Peyer's patch (tissue), 4 donors: ENCODE data around the gene BTD. TPM values are rescaled to one million over a fixed set of nuclear protein-coding genes. Genes with fewer than 3 reads are reported as not detected.
"Not testable (repeated sequence)": the region's sequence is repeated elsewhere in the genome, so short reads cannot be mapped to it uniquely, and the experiment has no call there.

Experiments used
- DNase-seq, 3 donors: peaks; one replicate each; pipeline ENCODE4 v3.0.0-alpha.2; 2017 to 2019
- H3K27ac ChIP-seq, 4 donors: fragments of 200-600 bp; sonication (generic); one replicate each; pipeline ENCODE4 v1.5.1; 2016 to 2019
- H3K27me3 ChIP-seq, 2 donors: fragments of 200-600 bp; sonication (generic); one replicate each; pipeline ENCODE4 v1.5.1; 2019
- H3K36me3 ChIP-seq, 3 donors: fragments of 200-600 bp; sonication (generic); one replicate each; pipeline ENCODE4 v1.5.1; 2016 to 2019
- H3K4me1 ChIP-seq, 4 donors: fragments of 200-600 bp; sonication (generic); one replicate each; pipeline ENCODE4 v1.5.1; 2016 to 2019
- H3K4me3 ChIP-seq, 4 donors: fragments of 200-600 bp; sonication (generic); 1 replicate in 3 of 4; 2 replicates in 1 of 4; pipeline ENCODE4 v1.5.1; 2016 to 2019; ENCODE audit warnings: mild to moderate bottlenecking in 1 of 4
- H3K9me3 ChIP-seq, 4 donors: fragments of 200-600 bp; sonication (generic); one replicate each; pipeline ENCODE4 v1.5.1; 2016 to 2019; ENCODE audit warnings: mild to moderate bottlenecking in 1 of 4
- CTCF ChIP-seq, 6 experiments: fragments of 450-650 bp in 4 of 6; fragments of 200-600 bp in 2 of 6; sonication (generic) in 1 of 6; IDR thresholded peaks; one replicate each; pipeline ENCODE4 v1.5.1; 2017 to 2019; ENCODE audit warnings: antibody characterized with exemption in 6 of 6, mild to moderate bottlenecking in 3 of 6, moderate library complexity in 1 of 6
- POLR2A ChIP-seq, 2 donors: fragments of 450-650 bp; IDR thresholded peaks; one replicate each; pipeline ENCODE4 v1.5.1; 2017; ENCODE audit warnings: antibody characterized with exemption in 2 of 2, mild to moderate bottlenecking in 2 of 2, moderate library complexity in 2 of 2
- total RNA-seq, 4 donors: library from RNA; depleted of rRNA; stranded (reverse); fragments of >200 nt; gene quantifications; one replicate each; pipeline ENCODE4 v1.1.0, GENCODE V29; 2016

BTD gene
- total RNA-seq, 4 donors from 2014 or later = 9.1 to 88.4 (median 59.9) TPM

DNA sequence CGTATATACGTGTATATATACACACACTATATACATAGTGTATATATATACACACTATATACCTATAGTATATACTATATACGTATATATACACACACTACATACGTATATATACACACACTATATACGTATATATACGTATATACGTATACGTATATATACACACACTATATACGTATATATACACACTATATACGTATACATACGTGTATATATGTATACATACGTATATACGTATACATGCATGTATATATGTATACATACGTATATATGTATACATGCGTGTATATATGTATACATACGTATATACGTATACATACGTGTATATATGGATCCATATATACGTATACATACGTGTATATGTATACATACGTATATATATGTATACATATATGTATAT, 9.6 kb upstream of the BTD start:
- Histone ChIP-seq H3K4me3 (no peak overlapping the region), H3K9me3 (no peaks in the 10 kb centered on the region), H3K27ac (no peak overlapping the region), H3K36me3 (peaks cover 0 to 60% (median 0%) of the 10 kb centered on the region in 3 donors), H3K27me3 (no peaks in the 10 kb centered on the region), H3K4me1 (no peaks in the 10 kb centered on the region)
- TF ChIP-seq POLR2A (IDR thresholded peaks at IDR 0.05) = no peak
- TF ChIP-seq CTCF (IDR thresholded peaks at IDR 0.05) = no peak
- DNase-seq = no peak

DNA sequence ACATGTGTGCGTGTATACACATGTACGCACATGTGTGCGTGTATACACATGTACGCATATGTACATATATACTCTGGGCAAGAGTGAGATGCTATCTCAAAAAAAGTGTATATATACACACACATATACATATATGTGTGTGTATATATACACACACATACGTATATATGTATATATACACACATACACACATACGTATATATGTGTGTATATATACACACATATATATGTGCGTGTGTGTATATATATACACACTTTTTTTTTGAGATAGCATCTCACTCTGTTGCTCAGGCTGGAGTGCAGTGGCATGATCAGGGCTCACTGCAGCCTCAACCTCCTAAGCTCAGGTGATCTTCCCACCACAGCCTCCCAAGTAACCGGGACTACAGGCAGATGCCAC, 8.6 kb upstream of the BTD start:
- DNase-seq = no peak
- Histone ChIP-seq H3K9me3 (no peaks in the 10 kb centered on the region), H3K27ac (no peak overlapping the region), H3K36me3 (peaks cover 0 to 66% (median 0%) of the 10 kb centered on the region in 3 donors), H3K4me1 (no peaks in the 10 kb centered on the region), H3K27me3 (no peaks in the 10 kb centered on the region), H3K4me3 (no peak overlapping the region)
- TF ChIP-seq CTCF (IDR thresholded peaks at IDR 0.05) = no peak
- no peak for TF ChIP-seq POLR2A (IDR thresholded peaks at IDR 0.05)

DNA sequence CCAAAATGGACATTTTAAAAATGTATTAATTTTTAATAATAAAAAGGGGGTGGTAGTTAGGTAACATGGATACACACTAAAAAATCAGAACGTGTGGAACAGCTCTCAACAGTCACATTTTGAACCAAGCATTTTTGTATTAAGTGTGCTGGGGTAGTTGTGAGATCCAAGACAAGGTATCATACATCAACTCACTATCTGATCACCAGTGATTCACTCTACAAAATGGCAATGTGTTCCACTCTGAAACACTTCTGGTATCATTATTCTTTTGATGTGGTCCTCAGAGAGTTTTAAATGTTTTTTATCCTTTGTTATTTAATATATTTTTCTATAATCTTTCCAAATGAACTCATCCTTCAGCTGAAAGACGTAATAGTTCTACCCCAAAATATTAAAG, 5.6 kb upstream of the BTD start:
- DNase-seq = no peak
- H3K27ac ChIP-seq = no peak overlapping the region
- no peaks in the 10 kb centered on the region for H3K27me3 ChIP-seq
- H3K4me1 ChIP-seq = peaks cover 0 to 13% (median 4%) of the 10 kb centered on the region in 4 donors
- H3K36me3 ChIP-seq = peaks cover 0 to 59% (median 0%) of the 10 kb centered on the region in 3 donors
- no peak overlapping the region for H3K4me3 ChIP-seq
- TF ChIP-seq POLR2A (IDR thresholded peaks at IDR 0.05) = no peak
- no peak for TF ChIP-seq CTCF (IDR thresholded peaks at IDR 0.05)
- H3K9me3 ChIP-seq = no peaks in the 10 kb centered on the region

- peaks cover 0 to 26% (median 4%) of the 10 kb centered on the region in 4 donors for H3K4me1 ChIP-seq
- H3K9me3 ChIP-seq = no peaks in the 10 kb centered on the region
- H3K4me3 ChIP-seq = peak overlapping the region; percentile 64 to 98 (median 79)
- no peak for DNase-seq
- no peaks in the 10 kb centered on the region for H3K27me3 ChIP-seq
- TF ChIP-seq POLR2A (IDR thresholded peaks at IDR 0.05) = no peak
- no peak for TF ChIP-seq CTCF (IDR thresholded peaks at IDR 0.05)
- H3K27ac ChIP-seq = peak overlapping the region; percentile 79 to 96 (median 88)
- peaks cover 0 to 42% (median 0%) of the 10 kb centered on the region in 3 donors for H3K36me3 ChIP-seq
These were observed 523 bp upstream of the BTD start for GRCh38 chr3:15601046-15601398.

DNA sequence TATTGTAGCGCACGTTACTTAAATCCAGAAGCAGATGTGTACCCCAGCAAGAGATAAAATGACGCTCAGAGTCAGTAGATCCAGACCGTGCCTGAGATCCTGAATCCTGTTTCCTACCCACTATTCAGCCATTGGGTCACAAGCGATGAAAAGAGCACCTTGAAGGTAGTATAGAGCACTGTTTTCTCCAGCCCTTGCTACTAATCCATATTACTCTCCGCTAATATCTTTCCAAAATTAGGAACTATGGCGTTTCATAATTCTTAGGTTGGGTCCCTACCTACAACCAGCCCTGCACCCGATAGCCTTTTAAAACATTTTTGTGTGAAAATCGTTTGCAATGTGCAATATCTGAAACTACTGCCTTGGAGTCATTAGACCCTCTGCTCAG, 596 bp downstream of the BTD start:
- Histone ChIP-seq H3K4me1 (peaks cover 0 to 29% (median 4%) of the 10 kb centered on the region in 4 donors), H3K27me3 (no peaks in the 10 kb centered on the region), H3K36me3 (peaks cover 0 to 31% (median 0%) of the 10 kb centered on the region in 3 donors), H3K27ac (peak overlapping the region; percentile 79 to 96 (median 88)), H3K9me3 (no peaks in the 10 kb centered on the region), H3K4me3 (peak overlapping the region; percentile 64 to 98 (median 79))
- no peak for DNase-seq
- TF ChIP-seq POLR2A (IDR thresholded peaks at IDR 0.05) = no peak
- no peak for TF ChIP-seq CTCF (IDR thresholded peaks at IDR 0.05)

DNA sequence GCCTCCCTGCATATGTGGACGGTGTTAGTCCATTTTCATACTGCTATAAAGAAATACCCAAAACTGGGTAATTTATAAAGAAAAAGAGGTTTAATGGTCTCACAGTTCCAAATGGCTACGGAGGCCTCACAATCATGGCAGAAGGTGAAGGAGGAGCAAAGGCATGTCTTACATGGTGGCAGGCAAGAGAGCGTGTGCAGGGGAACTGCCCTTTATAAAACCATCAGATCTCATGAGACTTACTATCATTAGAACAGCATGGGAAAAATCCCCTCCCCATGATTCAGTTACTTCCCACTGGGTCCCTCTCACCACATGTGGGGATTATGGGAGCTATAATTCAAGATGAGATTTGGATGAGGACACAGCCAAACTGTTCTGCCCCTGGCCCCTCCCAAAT, 1.3 kb downstream of the BTD start:
- Histone ChIP-seq H3K27ac (peak overlapping the region in 1 of 4 donors; percentile 96), H3K4me1 (peaks cover 0 to 35% (median 4%) of the 10 kb centered on the region in 4 donors), H3K4me3 (peak overlapping the region in 2 of 4 donors; percentile 78 to 98), H3K36me3 (peaks cover 0 to 24% (median 0%) of the 10 kb centered on the region in 3 donors)
- not testable (repeated sequence) for H3K9me3 ChIP-seq, DNase-seq, H3K27me3 ChIP-seq

- H3K36me3 ChIP-seq, DNase-seq, H3K27me3 ChIP-seq, H3K4me3 ChIP-seq, H3K9me3 ChIP-seq: not testable (repeated sequence)
- Histone ChIP-seq H3K27ac (peak overlapping the region in 1 of 4 donors; percentile 17), H3K4me1 (peaks cover 0 to 36% (median 4%) of the 10 kb centered on the region in 4 donors)
These were observed 3.0 kb downstream of the BTD start for GRCh38 chr3:15604584-15604983.
